GM21515 (cell line): ENCODE results near the gene NOP14.
"Not testable (repeated sequence)": the region's sequence is repeated elsewhere in the genome, so short reads cannot be mapped to it uniquely, and the experiment has no call there.

ENCODE experiments used
- ATAC-seq: cut with Tn5 transposase; IDR thresholded peaks from one replicate; pipeline ENCODE4 v1.9.1; 2021; ENCODE audit not compliant: unreplicated experiment

The NOP14 gene

GRCh38 chr4:2918300-2918699 lies 44.9 kb downstream of the NOP14 start:
- not testable (repeated sequence) for ATAC-seq

DNA sequence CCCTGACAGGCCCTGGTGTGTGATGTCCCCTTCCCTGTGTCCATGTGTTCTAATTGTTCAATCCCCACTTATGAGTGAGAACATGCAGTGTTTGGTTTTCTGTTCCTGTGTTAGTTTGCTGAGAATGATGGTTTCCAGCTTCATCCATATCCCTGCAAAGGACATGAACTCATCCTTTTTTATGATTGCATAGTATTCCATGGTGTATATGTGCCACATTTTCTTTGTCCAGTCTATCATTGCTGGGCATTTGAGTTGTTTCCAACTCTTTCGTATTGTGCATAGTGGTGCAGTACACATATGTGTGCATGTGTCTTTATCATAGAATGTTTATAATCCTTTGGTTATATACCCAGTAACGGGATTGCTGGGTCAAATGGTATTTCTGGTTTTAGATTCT lies 46.5 kb downstream of the NOP14 start:
- ATAC-seq, result not testable (repeated sequence)

DNA sequence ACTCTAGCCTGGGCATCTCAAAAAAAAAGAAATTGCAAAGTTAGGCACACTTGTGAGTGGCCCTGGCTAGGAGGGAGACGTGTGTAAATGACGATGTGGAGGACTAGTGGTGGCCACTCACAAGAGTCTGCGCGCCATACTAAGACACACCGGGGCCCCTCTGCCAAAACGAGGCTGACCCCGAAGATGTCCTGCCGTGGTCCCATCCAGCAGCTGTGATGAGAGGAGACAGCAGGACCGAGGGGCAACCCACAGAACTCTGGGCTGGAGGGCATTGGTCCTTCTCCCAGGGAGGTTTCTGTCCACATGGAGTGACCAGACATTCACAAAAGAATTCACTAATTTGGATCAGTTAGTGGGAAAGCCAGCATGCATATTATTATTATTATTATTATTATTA lies 47.4 kb downstream of the NOP14 start:
- no peak for ATAC-seq

DNA sequence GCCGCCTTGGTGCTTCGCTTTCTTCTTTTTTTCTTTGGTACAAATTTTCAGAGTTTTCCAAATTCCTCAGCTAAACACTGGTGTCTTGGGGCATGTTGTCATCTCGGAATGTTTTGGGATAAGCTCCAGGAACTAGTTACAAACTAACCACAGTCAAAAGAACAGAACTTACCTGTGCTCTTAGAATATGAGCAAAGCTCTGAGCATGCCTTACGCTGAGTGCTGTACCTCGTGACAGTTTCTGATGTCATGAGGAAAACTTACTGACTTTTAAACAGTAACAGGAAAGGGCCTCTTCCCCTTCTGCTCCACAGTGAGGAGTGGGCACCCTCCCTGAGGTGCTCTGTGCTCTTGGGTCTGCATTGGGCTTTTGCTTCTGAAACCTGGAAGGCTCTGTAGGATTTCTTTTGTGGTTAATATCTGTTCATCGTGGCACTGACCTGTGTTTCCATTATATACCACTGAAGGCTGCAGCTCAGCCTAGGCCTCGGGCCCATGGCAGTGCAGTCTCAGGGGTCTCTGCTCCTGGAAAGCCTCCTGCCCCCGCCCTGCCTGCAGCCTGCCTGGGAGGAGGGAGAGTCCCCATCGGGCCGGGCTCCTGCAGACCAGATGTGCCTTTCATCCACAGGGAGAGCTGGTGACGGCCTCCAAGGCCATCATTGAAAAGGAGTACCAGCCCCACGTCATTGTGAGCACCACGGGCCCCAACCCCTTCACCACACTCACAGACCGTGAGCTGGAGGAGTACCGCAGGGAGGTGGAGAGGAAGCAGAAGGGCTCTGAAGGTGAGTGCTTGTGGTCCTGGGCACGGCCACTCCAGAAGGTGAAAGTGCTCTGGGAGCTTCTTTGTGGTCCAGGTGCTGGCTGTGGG lies 48.7 kb downstream of the NOP14 start:
- no peak for ATAC-seq

- ATAC-seq, result no peak
These were observed 50.0 kb downstream of the NOP14 start for GRCh38 chr4:2913168-2913567.

- no peak for ATAC-seq
These were observed 51.3 kb downstream of the NOP14 start for GRCh38 chr4:2911868-2912267.

DNA sequence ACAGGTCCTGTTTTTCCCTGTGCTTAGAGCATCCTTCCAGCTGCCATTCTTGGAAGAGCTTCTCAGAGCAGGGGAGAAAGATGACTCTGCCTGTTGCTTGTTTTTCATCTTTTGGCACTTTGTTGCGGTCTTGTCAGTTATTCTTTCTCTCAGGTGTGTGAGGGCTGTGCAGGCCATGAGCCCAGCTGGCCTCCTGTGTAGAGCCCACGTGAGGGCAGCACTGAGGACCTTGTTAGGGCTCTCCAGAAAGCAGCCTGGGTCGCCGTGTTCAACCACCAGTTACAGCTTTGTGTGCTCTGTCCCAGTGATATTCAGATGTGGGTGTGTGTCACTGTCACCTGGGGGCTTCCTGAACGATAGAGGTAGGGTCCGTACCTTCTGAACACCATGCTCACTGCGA lies 52.8 kb downstream of the NOP14 start:
- no peak for ATAC-seq

GRCh38 chr4:2909583-2909982 lies 53.6 kb downstream of the NOP14 start:
- no peak for ATAC-seq

DNA sequence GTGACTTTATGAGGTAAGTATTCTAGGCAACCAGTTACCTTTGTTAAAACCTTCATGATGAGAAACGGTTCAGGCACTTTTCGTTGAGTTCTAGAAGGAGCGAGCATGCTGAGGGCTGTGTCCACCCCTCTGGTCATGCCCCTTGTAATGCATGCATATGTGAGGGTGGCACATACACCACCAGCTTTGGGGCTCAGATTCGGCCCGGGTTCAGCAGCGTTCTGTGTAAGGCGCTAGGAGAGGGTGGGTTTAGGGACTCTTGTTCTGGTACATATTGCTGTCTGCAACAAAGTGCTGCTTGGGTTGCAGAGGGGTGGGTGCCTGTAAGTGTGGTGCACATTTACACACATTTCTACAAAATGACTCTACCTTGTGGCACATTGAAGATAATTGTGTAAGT lies 54.5 kb downstream of the NOP14 start:
- ATAC-seq, result no peak

GRCh38 chr4:2907706-2908293 lies 55.4 kb downstream of the NOP14 start:
- ATAC-seq, result no peak

DNA sequence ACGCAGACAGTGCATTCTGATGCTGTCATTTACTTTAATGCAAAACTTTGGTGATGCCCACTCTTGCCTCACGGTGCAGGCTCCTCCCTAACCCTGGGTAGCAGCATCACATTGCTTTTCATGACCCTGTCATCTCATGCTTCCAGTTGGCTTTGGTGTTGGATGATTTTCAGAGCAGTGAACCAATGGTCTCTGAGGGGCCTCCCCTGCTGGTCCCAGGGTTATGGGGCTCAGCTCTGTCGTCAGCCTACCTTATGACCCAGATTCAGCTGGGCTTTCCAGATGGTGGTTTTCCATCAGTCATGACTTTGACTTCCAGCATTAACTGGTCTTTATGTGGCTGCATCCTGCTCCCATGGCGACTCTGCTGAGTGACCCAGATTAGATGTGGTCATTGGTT lies 56.0 kb downstream of the NOP14 start:
- ATAC-seq, result no peak

DNA sequence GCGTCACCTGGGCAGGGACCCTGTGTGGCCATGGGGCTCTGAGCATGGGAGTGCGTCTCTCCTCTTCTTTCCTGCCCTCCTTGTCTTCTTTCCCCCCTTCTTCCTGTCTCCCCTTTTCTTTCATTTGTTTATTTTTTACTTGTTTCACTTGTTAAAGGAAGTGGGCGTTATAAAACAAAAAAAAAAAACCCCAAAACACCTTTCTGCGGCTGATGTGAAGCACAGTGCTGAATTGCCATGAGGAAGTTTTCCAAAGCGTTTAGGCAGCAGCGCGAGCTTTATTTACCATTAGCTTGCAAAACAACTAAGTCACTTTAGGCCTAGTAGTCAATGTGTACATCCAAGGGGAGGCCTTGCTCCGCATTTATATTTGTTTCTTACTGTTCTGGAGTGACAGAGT lies 57.0 kb downstream of the NOP14 start:
- ATAC-seq, result no peak

GRCh38 chr4:2905544-2905943 lies 57.7 kb downstream of the NOP14 start:
- no peak for ATAC-seq

DNA sequence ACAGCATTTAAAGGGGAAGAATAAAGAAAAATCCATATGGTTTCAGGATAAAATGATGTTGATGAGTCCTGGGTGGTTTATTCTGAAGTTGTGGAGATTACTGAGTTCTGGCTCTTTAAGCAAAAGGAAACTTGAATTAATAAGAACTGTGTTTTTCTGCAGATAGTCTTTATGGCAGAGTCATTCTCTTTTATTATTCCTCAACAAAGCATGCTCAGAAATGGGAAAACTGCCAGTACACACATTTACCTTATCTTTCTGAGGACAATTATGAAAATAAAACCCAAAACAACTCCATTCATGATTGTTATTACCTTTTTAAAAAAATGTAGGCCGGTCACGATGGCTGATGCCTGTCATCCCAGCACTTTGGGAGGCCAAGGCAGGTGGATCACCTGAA lies 61.1 kb downstream of the NOP14 start:
- ATAC-seq, result no peak

DNA sequence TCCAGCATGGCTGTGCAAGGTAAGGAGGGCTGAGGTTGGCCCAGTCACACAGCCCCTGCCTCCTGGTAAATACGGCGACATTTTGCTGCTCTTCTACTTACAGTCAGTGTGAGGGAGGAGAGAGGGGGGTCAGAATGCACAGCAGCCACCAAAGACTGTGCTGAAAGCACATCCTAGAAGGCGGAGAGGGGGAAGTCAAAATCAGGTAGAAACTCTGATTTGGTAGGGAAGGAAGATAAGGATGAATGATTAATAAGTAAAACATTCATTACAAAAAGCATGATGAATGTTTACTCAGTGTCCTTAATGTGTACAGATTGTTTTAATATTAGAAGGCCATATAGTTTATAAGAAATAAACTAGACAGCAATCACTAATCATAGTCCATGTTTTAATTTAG lies 62.0 kb downstream of the NOP14 start:
- ATAC-seq, result no peak

- no peak for ATAC-seq
These were observed 62.5 kb downstream of the NOP14 start for GRCh38 chr4:2900741-2901140.

DNA sequence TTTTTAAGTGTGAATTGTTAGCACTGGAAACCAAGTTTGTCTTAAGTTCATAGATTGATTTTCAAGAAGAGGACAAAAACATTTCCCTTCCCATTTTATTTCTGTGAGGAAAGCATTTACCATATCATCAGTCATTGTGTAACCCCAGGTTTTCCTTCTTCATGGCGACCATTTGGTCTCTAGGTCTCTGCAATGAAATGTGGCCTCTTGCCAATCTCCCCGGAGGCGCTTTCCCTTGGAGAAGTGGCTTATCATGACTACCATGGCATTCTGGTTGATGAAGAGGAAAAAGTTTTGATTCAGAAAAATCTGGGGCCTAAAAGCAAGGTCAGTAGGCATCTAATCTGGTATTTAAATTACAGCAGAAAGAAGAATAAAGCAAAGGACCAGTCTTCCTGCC lies 65.2 kb downstream of the NOP14 start:
- ATAC-seq, result no peak

- no peak for ATAC-seq
These were observed 69.4 kb downstream of the NOP14 start for GRCh38 chr4:2893772-2894171.

- ATAC-seq, result no peak
These were observed 71.9 kb downstream of the NOP14 start for GRCh38 chr4:2891294-2891693.

- no peak for ATAC-seq
These were observed 74.3 kb downstream of the NOP14 start for GRCh38 chr4:2888886-2889285.
